Activated T-helper 17 cell treated with anti-CD3 and anti-CD28 coated beads, Interleukin-2, amount 50 U/mL, for 72 hours (primary cell): ENCODE data around the gene MAN1A1. TPM values are rescaled to one million over a fixed set of nuclear protein-coding genes. Genes with fewer than 3 reads are reported as not detected.

ENCODE experiments used
- ATAC-seq: fragments of 150-1000 bp; cut with Tn5 transposase; replicated peaks from 2 replicates; pipeline ENCODE4 v1.10.0; 2021; ENCODE audit warnings: mild to moderate bottlenecking, moderate library complexity
- H3K27ac Mint-ChIP-seq: one replicate; pipeline ENCODE4 v1.8.0; 2022; ENCODE audit warnings: mixed read lengths
- H3K27me3 Mint-ChIP-seq: one replicate; pipeline ENCODE4 v1.8.0; 2022; ENCODE audit warnings: mixed read lengths
- H3K36me3 Mint-ChIP-seq: one replicate; pipeline ENCODE4 v1.8.0; 2022; ENCODE audit warnings: low read depth, mild to moderate bottlenecking, mixed read lengths
- H3K4me1 Mint-ChIP-seq: one replicate; pipeline ENCODE4 v1.8.0; 2022; ENCODE audit warnings: mixed read lengths
- H3K4me3 Mint-ChIP-seq: one replicate; pipeline ENCODE4 v1.8.0; 2022; ENCODE audit warnings: mild to moderate bottlenecking, mixed read lengths
- H3K9me3 Mint-ChIP-seq: one replicate; pipeline ENCODE4 v1.8.0; 2022; ENCODE audit warnings: mixed read lengths
- total RNA-seq, 2 donors: library from RNA; stranded (reverse); gene quantifications; one replicate each; pipeline ENCODE4 v1.2.3, GENCODE V29; 2022

The MAN1A1 gene
- total RNA-seq, 2 donors from 2014 or later: 19.1 to 23.6 TPM

DNA sequence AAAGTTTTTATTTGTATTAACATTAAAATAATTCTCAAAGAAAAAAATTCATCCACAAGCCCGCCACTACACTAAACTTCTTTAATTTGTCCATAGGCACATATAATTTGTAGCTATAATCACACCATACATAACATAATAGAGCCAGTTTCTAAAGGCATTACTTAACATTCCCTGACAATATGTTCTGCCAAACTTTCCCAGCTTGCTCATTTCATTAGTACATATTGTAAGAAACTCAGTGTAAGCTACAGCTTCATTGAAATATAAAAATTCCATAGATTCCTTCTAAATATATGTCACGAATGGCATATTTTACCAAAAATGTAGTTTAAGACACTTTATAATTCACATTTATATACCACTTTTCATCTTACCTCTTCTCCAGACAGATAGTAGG, 59.3 kb downstream of the MAN1A1 start:
- ATAC-seq: no peak
- no peak overlapping the region for H3K27ac Mint-ChIP-seq
- H3K27me3 Mint-ChIP-seq: no peaks in the 10 kb centered on the region
- H3K9me3 Mint-ChIP-seq: no peaks in the 10 kb centered on the region
- H3K4me1 Mint-ChIP-seq: peaks cover 6% of the 10 kb centered on the region
- H3K36me3 Mint-ChIP-seq: peaks cover 21% of the 10 kb centered on the region
- H3K4me3 Mint-ChIP-seq: no peak overlapping the region

DNA sequence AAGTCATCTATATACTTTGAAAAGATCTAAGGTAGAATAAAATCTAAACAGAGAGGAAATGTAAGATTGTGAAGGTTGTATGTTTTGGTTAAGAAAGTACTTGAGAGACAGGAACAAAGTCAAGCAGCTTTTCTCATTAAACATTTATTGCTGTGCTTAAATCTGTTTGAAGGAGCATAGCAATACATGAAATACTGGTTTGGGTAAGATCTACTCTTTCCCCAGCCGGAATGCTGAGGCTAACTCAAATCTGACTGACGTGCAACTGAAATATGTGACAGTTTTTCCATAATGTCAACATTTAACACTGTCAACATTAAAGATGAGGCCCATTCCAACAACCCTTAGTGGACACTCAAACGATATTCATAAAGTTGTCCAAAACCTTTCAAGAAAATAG, 59.9 kb downstream of the MAN1A1 start:
- Mint-ChIP-seq H3K36me3 (peaks cover 21% of the 10 kb centered on the region), H3K4me1 (peaks cover under 1% of the 10 kb centered on the region), H3K4me3 (no peak overlapping the region), H3K27me3 (no peaks in the 10 kb centered on the region), H3K27ac (no peak overlapping the region), H3K9me3 (no peaks in the 10 kb centered on the region)
- no peak for ATAC-seq

DNA sequence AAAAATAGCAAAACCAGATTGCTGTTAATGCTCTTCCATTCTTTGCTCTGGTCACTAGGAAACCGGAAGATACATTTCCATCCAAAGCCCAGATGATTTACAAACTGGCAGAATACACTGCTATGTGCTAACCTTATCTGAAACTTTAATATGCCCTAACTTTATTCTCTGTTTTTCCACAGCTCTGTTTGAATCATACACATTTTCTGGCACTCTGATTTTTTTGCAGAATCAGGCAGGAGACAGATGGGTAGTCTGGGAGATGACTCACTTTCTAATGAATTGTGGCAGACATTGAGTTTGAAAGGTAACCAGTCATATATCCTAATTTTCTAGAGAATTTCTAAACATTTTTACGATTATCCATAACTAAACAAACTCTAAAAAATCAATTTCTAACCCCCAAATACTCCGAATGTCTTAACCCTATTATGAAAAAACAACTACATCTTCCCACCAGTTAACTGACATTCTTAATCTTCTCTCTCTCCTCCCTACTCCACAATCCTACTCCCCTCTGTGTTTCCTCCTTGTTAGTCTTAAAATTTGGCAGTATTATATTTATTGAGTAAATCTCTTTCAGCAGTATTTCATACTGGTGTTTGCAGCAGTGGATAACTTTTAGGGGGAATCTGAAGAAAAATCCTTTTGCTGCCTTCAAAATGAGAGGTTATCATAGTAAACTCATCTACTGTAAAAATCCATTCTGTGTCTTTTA, 63.5 kb downstream of the MAN1A1 start:
- H3K4me1 Mint-ChIP-seq: no peaks in the 10 kb centered on the region

DNA sequence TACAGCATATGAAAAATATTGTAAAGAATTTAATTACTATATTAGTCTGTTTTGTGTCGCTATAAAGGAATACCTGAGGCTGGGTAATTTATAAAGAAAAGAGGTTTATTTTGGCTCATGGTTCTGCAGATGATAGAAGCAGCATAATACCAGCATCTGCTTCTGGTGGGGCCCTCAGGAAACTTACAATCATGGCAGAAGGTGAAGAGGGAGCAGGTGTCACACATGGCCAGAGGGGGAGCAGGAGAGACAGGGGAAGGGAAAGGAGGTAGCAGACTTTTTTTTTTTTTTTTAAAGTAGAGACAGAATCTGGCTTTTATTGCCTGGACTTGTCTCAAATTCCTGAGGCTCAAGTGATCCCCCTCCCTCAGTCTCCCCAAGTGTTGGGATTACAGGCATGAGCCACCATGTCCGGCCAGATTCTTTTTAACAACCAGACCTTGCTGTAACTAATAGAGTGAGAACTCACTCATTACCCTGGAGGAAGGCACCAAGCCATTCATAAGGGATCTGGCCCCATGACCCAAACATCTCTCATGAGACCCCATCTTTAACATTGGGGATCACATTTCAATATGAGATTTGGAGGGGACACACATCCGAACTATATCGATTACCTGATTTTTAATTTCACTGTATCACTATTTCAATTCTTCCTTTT, 64.6 kb downstream of the MAN1A1 start:
- ATAC-seq: peak; percentile 38
- Mint-ChIP-seq H3K4me3 (no peak overlapping the region), H3K36me3 (peaks cover 28% of the 10 kb centered on the region), H3K4me1 (no peaks in the 10 kb centered on the region), H3K27me3 (no peaks in the 10 kb centered on the region), H3K27ac (no peak overlapping the region), H3K9me3 (no peaks in the 10 kb centered on the region)

More for the DNA sequence above, 63.5 kb downstream of the MAN1A1 start:
- H3K36me3 Mint-ChIP-seq: peaks cover 36% of the 10 kb centered on the region
- no peak overlapping the region for H3K4me3 Mint-ChIP-seq
- ATAC-seq: no peak
- H3K9me3 Mint-ChIP-seq: no peaks in the 10 kb centered on the region
- no peaks in the 10 kb centered on the region for H3K27me3 Mint-ChIP-seq
- H3K27ac Mint-ChIP-seq: no peak overlapping the region

DNA sequence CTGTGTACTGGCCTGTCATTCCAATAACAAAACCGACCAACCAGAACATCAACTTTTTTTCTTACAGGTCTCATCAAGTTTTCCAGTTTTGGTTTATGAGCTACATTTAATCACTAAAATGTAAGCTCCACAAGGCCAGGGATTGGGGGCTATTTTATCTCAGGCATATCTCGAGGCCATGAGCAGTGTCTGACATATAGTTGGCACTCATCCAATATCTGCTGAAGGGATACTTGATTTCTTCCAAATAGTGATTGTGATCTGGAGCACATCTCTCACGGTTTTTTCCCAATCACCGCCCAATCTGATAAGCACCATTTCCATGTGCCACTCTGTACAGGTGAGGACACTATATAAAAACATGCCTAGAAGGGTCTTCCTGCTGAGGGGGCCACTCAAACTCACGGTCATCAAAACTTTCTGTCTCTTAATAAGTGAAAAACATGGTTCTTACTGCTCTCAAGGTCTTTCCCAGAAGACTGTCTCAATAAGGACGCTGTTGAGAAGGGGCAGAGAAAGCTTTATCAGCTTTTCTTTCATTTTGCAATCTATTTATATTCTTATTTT, 65.5 kb downstream of the MAN1A1 start:
- Mint-ChIP-seq H3K4me1 (no peaks in the 10 kb centered on the region), H3K36me3 (peaks cover 19% of the 10 kb centered on the region), H3K9me3 (no peaks in the 10 kb centered on the region), H3K4me3 (no peak overlapping the region), H3K27me3 (no peaks in the 10 kb centered on the region), H3K27ac (no peak overlapping the region)
- no peak for ATAC-seq

DNA sequence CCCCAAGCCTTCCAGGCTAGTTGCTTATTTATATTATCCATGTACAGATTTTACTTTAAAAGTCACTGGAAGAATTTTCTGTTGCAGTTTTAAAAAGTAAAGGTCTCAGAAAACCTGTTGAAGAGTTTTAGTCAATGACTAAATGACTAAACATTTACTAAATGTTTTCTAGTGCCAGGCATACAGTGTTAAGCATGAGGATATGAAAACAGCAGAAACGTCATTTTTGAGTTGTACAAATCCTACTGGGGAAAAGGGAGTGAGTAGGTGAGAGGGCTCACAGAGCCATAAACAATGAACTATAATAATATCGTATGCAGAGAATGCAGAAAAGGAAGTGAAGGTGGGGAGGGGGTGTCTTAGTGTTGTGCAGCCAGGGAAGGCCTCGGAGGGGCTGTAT, 66.3 kb downstream of the MAN1A1 start:
- Mint-ChIP-seq H3K36me3 (peaks cover 19% of the 10 kb centered on the region), H3K27me3 (no peaks in the 10 kb centered on the region), H3K4me1 (no peaks in the 10 kb centered on the region), H3K27ac (no peak overlapping the region), H3K9me3 (no peaks in the 10 kb centered on the region), H3K4me3 (no peak overlapping the region)
- ATAC-seq: no peak

DNA sequence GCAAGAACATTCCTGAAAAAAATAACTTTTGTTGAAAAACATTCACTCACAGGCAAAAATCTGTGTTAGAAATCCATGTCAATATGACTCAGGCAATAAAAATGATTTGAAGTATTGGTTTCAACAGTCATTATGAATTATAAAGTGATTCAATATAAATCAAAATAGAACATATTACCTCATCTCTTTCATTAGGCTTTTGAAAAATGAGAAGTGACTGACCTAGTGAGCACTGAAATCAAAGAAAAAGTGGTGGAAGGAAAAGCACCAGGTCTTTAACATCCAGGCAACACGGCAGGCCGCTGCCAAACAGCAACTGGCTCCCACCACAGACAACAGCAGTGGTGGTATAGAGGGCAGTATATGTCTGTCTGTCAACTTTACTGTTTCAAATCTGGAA, 68.9 kb downstream of the MAN1A1 start:
- Mint-ChIP-seq H3K27ac (no peak overlapping the region), H3K9me3 (no peaks in the 10 kb centered on the region), H3K4me3 (no peak overlapping the region), H3K36me3 (peaks cover 27% of the 10 kb centered on the region), H3K4me1 (no peaks in the 10 kb centered on the region), H3K27me3 (no peaks in the 10 kb centered on the region)
- no peak for ATAC-seq

DNA sequence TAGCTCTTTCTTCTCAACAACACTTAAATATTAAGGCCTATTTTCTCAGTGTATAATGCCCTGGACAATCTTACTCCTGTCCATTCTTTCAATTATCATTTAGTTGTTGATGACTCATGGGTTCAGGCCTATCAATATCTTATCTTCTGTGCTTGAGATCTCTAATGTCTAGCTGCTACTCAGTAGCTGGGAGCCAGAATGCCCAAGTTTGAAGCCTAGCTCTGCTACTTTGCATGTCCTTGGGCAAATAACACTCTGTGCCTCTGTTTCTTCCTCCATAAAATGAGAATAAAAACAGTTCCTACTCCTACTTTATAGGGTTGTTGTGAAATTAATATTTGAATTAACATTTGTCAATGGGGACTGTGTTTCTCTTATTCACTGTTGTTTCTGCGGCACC, 69.5 kb downstream of the MAN1A1 start:
- Mint-ChIP-seq H3K4me3 (no peak overlapping the region), H3K36me3 (peaks cover 29% of the 10 kb centered on the region), H3K27me3 (no peaks in the 10 kb centered on the region), H3K4me1 (no peaks in the 10 kb centered on the region), H3K9me3 (no peaks in the 10 kb centered on the region), H3K27ac (no peak overlapping the region)
- ATAC-seq: no peak

DNA sequence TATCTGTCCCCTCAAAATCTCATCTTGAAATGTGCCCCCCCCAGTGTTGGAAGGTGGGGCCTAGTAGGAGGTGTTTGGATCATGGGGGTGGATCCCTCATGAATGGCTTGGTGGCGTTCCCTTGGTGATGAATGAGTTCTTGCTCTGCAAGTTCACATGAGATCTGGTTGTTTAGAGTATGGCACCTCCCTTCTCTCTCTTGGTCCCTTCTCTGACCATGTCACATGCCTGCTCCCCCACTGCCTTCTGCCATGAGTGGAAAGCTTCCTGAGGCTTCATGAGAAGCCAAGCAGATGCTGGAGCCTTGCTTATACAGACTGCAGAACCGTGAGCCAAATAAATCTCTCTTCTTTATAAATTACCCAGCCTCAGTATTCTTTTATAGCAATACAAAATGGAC, 70.9 kb downstream of the MAN1A1 start:
- no peaks in the 10 kb centered on the region for H3K4me1 Mint-ChIP-seq
- no peaks in the 10 kb centered on the region for H3K9me3 Mint-ChIP-seq
- H3K4me3 Mint-ChIP-seq: no peak overlapping the region
- peaks cover 27% of the 10 kb centered on the region for H3K36me3 Mint-ChIP-seq
- no peaks in the 10 kb centered on the region for H3K27me3 Mint-ChIP-seq
- H3K27ac Mint-ChIP-seq: no peak overlapping the region
- no peak for ATAC-seq

DNA sequence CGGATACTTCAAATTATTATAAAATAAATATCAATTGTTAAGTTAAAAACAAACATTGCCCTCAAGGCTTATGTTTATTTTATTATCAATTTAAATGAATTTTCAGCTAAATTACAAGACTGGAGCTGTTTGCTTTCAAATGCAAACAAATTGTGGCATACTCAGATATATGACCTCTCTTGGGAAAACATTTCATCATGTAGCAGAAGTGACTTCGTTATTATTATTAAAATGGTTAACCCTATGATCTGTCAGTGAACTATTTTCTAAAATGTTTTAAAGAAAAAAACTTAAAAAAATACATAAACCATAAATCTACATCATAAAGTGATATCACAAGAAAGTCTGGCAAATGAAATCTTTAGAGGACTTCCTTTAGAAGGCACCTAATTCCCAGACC, 72.5 kb downstream of the MAN1A1 start:
- peaks cover 20% of the 10 kb centered on the region for H3K36me3 Mint-ChIP-seq
- no peaks in the 10 kb centered on the region for H3K4me1 Mint-ChIP-seq
- no peaks in the 10 kb centered on the region for H3K9me3 Mint-ChIP-seq
- no peaks in the 10 kb centered on the region for H3K27me3 Mint-ChIP-seq
- no peak overlapping the region for H3K4me3 Mint-ChIP-seq
- no peak overlapping the region for H3K27ac Mint-ChIP-seq
- ATAC-seq: no peak

DNA sequence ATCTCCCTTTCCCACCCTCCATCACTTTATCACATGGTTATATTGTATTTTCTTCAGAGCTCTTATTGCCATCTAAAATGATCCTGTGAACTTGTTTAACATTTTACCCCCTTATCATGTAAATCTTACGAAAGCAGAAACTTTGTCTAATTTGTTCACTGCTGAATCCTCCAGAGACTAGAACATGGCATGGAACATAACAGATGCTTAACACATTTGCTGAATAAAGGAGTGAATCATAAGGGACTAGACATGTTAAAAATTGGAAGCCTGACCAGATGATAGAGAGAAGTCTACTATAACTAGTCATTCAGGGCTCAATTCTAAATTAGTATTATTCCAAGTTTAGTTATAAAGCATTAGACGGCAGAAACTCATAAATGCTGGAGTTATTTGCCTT, 73.3 kb downstream of the MAN1A1 start:
- Mint-ChIP-seq H3K36me3 (peaks cover 17% of the 10 kb centered on the region), H3K27me3 (no peaks in the 10 kb centered on the region), H3K9me3 (no peaks in the 10 kb centered on the region), H3K4me3 (no peak overlapping the region), H3K4me1 (no peaks in the 10 kb centered on the region), H3K27ac (no peak overlapping the region)
- no peak for ATAC-seq

DNA sequence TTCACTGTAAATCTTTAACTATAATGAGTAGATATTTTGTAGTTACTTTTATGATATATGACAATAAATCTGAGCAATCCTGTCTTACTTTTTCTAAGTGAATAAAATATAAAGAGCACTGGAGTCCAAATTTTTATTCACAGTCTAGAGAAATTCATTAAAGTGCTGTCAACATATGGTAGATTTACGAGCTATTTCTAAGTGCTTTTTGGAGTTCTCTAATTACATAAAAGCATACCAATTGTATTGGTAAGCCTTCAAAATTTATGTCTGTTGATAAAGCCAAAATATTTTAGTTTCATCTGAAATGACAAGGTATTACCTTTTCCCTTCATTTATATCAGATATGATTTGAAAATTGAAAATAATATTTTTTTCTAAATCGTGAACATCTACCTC, 75.4 kb downstream of the MAN1A1 start:
- no peaks in the 10 kb centered on the region for H3K4me1 Mint-ChIP-seq
- peaks cover 30% of the 10 kb centered on the region for H3K36me3 Mint-ChIP-seq
- peaks cover 7% of the 10 kb centered on the region for H3K9me3 Mint-ChIP-seq

DNA sequence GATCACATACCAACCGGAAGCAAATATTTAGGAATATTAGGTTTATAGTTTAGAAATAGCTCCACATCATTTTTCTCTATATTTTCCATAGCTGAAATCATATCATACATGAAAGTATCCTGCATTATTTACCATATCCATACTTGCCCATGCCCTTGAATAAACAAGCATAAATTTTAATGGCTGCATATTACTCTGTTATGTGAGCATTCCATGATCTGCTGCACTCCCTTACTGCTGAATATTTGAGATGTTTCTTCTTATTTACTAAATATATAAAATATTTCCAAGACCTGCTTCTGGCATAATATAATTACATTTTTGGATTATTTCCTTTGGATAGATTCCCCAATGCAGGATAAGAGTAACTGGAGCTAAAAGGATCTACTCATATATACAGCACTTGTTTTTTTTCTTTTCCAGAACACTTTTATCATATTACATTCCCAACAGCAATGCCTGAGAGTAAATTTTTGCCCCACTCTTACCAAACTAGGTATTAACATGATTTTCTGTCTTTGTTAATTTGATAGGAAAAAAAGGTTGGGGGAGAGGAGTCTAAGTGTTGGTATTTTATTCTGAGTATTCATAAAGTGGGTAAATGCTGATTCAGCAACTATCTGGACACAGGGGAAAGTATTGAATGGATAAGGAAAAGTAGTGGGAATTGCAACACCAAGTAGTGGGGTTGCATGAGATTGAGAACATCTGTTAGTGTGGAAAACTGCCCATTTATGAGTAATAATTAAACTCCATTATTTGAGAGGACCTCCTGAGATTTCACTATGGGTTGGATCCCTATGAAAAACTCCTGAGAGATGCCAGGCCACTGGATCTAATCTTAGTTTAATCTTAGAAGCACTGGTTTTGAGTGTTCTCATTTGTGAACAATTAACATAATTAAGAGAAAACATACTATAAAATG, 76.0 kb downstream of the MAN1A1 start:
- no peak overlapping the region for H3K27ac Mint-ChIP-seq
- H3K27me3 Mint-ChIP-seq: no peaks in the 10 kb centered on the region
- H3K4me1 Mint-ChIP-seq: peaks cover 6% of the 10 kb centered on the region
- H3K36me3 Mint-ChIP-seq: peaks cover 35% of the 10 kb centered on the region
- H3K9me3 Mint-ChIP-seq: peaks cover 7% of the 10 kb centered on the region
- no peak for ATAC-seq
- no peak overlapping the region for H3K4me3 Mint-ChIP-seq

More for the DNA sequence above, 75.4 kb downstream of the MAN1A1 start:
- Mint-ChIP-seq H3K4me3 (no peak overlapping the region), H3K27ac (no peak overlapping the region), H3K27me3 (no peaks in the 10 kb centered on the region)
- ATAC-seq: no peak

DNA sequence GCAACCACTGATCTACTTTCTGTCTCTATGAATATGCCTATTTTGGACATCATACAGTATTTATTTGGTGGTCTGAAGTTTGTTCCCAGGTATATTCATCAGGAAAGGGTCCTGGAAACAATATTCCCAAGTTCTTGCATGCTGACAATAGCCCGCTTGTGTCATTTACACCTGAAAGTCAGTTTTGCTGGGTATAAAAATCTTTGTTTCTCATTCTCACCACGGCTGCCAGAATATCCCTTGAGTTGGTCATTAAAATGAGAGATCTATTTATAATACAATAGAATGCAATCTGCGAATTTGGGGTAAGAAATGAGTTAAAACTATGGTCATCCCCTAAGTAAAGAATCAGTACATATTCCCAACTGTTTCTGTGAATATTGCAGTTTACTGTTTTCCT, 79.0 kb downstream of the MAN1A1 start:
- Mint-ChIP-seq H3K9me3 (peaks cover 7% of the 10 kb centered on the region), H3K4me1 (peaks cover 19% of the 10 kb centered on the region), H3K36me3 (peaks cover 27% of the 10 kb centered on the region), H3K27ac (no peak overlapping the region), H3K4me3 (no peak overlapping the region), H3K27me3 (no peaks in the 10 kb centered on the region)
- no peak for ATAC-seq
